ENCODE data around the gene CEP104.

CEP104 gene

DNA sequence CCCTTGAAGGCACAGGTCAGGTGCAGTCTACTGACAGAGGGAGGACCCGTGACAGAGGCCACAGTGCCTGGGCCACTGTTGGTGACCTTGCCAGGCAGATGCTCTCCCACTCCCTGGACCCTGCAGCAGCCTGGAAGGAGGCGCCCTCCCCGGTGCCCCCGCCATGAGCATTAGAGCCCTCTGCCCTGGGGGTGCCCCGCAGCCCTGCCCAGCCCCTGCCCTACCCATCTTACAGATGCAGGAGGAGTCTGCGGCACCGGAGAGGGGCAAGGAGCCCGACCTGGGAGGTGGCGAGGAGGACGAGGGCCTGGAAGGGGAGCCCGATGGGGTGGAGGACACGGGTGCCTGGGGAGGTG, 94.2 kb downstream of the CEP104 start:
- no peak for DNase-seq (ENCODE audit: low spot score)

DNA sequence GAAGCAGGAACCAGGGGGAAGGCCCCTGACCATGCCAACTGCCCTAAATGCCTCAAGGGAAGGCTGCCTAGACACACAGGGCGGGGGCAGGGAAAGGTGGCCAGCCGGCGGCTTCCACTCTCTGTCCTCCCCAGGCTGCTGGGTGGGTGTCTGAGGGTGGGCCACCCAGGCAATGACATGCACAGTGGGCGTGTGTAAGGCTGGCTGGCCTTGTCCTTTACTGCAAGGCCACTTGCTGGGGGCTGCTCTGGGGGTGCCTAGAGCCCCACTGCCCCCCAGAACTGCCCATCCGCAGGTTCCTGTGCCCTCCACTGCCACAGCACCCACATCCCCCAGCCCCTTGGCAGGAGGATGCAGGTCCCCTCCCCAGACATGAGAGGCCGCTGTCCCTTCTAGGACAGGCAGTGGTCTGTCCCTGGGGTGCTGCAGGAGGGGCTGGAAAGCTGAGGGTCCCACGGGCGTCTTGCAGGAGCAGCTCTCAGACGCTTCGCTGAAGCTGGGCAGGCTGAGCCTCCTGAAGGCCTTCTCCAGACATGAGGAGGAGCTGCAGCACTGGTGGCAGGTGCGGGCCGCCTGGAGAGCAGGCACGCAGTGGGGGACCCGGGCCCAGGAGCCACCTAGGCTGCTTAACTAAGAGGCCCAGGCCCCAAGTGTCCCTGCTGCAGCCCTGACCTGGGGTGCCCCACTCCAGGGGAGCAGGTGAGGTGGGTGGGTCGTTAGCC, 94.7 kb downstream of the CEP104 start:
- no peak for DNase-seq (ENCODE audit: low spot score)

Measured in ecto neural progenitor cell (in vitro differentiated cells).